Gastrocnemius medialis (tissue), 4 donors: ENCODE measurements around the gene EFCAB6. TPM values are rescaled to one million over a fixed set of nuclear protein-coding genes. Genes with fewer than 3 reads are reported as not detected.

Source experiments
- ATAC-seq, 2 donors: fragments of 150-250 bp; one replicate each; pipeline ENCODE4 v1.9.1; 2016
- DNase-seq, 2 donors: peaks; one replicate each; pipeline ENCODE4 v3.0.0-alpha.2; 2019
- H3K27ac ChIP-seq, 4 donors: fragments of 200-600 bp; sonication (generic); 1 replicate in 1 of 4; 2 replicates in 3 of 4; pipeline ENCODE4 v1.5.1; 2016 to 2018; ENCODE audit warnings: mild to moderate bottlenecking in 2 of 4, moderate library complexity in 1 of 4
- H3K27me3 ChIP-seq, 3 donors: fragments of 200-600 bp; sonication (generic) in 2 of 3; 1 replicate in 1 of 3; 2 replicates in 2 of 3; pipeline versions ENCODE4 v1.5.1 to v1.6.0; 2016 to 2019; ENCODE audit warnings: mild to moderate bottlenecking in 1 of 3, moderate library complexity in 1 of 3
- H3K36me3 ChIP-seq, 2 donors: fragments of 200-600 bp; sonication (generic) in 1 of 2; one replicate each; pipeline ENCODE4 v1.5.1; 2017 to 2018
- H3K4me1 ChIP-seq, 2 donors: fragments of 200-600 bp; sonication (generic) in 1 of 2; one replicate each; pipeline ENCODE4 v1.5.1; 2016 to 2017; ENCODE audit warnings: mild to moderate bottlenecking in 2 of 2
- H3K4me3 ChIP-seq, 4 donors: fragments of 200-600 bp; sonication (generic) in 3 of 4; 1 replicate in 1 of 4; 2 replicates in 3 of 4; pipeline ENCODE4 v1.5.1; 2016 to 2019; ENCODE audit warnings: mild to moderate bottlenecking in 2 of 4
- H3K9me3 ChIP-seq, 3 donors: fragments of 200-600 bp; sonication (generic) in 2 of 3; 1 replicate in 1 of 3; 2 replicates in 2 of 3; pipeline ENCODE4 v1.5.1; 2016 to 2019
- CTCF ChIP-seq, 5 experiments: fragments of 450-650 bp in 3 of 5; fragments of 200-600 bp in 2 of 5; sonication (generic) in 2 of 5; IDR thresholded peaks in 4 of 5; conservative IDR thresholded peaks in 1 of 5; 1 replicate in 4 of 5; 2 replicates in 1 of 5; pipeline ENCODE4 v1.5.1; 2016 to 2019; ENCODE audit warnings: antibody characterized with exemption in 5 of 5, mild to moderate bottlenecking in 3 of 5, moderate library complexity in 3 of 5
- POLR2A ChIP-seq, 2 donors: fragments of 450-650 bp; IDR thresholded peaks; one replicate each; pipeline ENCODE4 v1.6.1; 2017; ENCODE audit warnings: antibody characterized with exemption in 2 of 2, mild to moderate bottlenecking in 2 of 2, moderate library complexity in 2 of 2
- in situ Hi-C, 4 donors: fragments of 200-750 bp; cut with MboI; loops; one replicate each; pipeline versions ENCODE4 v1.15.0 to v1.8.0; 2017; ENCODE audit warnings: low sequenced_read_pairs in 4 of 4
- intact Hi-C: fragments of 100-400 bp; cut with DNase I; formaldehyde crosslinking; loops from one replicate; pipeline ENCODE4 v1.15.1; 2023; ENCODE audit warnings: low total_unique reads
- total RNA-seq, 4 donors: library from RNA; depleted of rRNA; stranded (reverse); fragments of >200 nt; gene quantifications; one replicate each; pipeline versions ENCODE4 v1.1.0 to v1.2.3, GENCODE V29; 2016

The EFCAB6 gene
- total RNA-seq, 4 donors from 2014 or later = 0.07 to 4.4 (median 0.28) TPM

- H3K36me3 ChIP-seq = no peaks in the 10 kb centered on the region
- no peaks in the 10 kb centered on the region for H3K4me1 ChIP-seq
- TF ChIP-seq CTCF (IDR thresholded peaks at IDR 0.05 in 4 of 5, conservative IDR thresholded peaks at IDR 0.05 in 1 of 5) (no peak), POLR2A (IDR thresholded peaks at IDR 0.05) (no peak)
- intact Hi-C loops = no loop called here
- no peak overlapping the region for H3K27ac ChIP-seq
- no peak for DNase-seq
- no peak overlapping the region for H3K4me3 ChIP-seq
- ATAC-seq = no peak
- peaks cover 0 to 3% (median 0%) of the 10 kb centered on the region in 3 donors for H3K27me3 ChIP-seq
- in situ Hi-C loops = loop anchor here in 1 of 4 donors (25.0 kb wide), 1 partner anchor 451 kb away; no protein-coding TSS in a partner anchor
- H3K9me3 ChIP-seq = no peaks in the 10 kb centered on the region
Observed at GRCh38 chr22:43838161-43838560, 26.1 kb upstream of the EFCAB6 start.

DNA sequence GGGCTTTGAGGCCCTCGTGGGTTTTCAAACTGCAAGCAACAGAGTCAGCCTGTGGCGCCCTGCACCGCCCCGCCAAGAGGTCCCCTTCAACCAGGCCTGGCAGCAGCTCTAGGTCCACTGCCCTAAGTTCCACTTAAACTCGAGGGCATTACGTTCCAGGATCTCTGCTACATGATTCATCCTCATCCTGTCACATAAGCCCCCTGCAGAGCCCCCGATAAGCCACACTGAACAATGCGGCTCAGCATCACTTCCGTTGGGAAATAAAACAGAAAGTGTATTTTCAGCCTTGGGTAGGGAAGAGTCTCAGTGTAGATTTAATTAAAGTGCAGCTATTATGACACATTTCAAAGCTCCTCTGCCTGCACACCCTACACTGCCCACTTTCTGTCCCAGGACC is 25.6 kb upstream of the EFCAB6 start:
- Histone ChIP-seq H3K9me3 (no peaks in the 10 kb centered on the region), H3K4me3 (no peak overlapping the region), H3K36me3 (no peaks in the 10 kb centered on the region), H3K27ac (no peak overlapping the region), H3K27me3 (peaks cover 0 to 3% (median 0%) of the 10 kb centered on the region in 3 donors), H3K4me1 (no peaks in the 10 kb centered on the region)
- TF ChIP-seq POLR2A (IDR thresholded peaks at IDR 0.05) (no peak), CTCF (IDR thresholded peaks at IDR 0.05 in 4 of 5, conservative IDR thresholded peaks at IDR 0.05 in 1 of 5) (no peak)
- DNase-seq = no peak
- ATAC-seq = no peak
- intact Hi-C loops (no loop called here), in situ Hi-C loops (loop anchor here in 1 of 4 donors (25.0 kb wide), 1 partner anchor 450 kb away; no protein-coding TSS in a partner anchor)

GRCh38 chr22:43835736-43836135 is 23.6 kb upstream of the EFCAB6 start:
- H3K36me3 ChIP-seq = no peaks in the 10 kb centered on the region
- in situ Hi-C loops (loop anchor here in 1 of 4 donors (25.0 kb wide), 1 partner anchor 448 kb away; no protein-coding TSS in a partner anchor), intact Hi-C loops (no loop called here)
- TF ChIP-seq POLR2A (IDR thresholded peaks at IDR 0.05) (no peak), CTCF (IDR thresholded peaks at IDR 0.05 in 4 of 5, conservative IDR thresholded peaks at IDR 0.05 in 1 of 5) (no peak)
- DNase-seq (no peak), ATAC-seq (no peak)
- no peak overlapping the region for H3K4me3 ChIP-seq
- H3K27me3 ChIP-seq = peaks cover 0 to 3% (median 0%) of the 10 kb centered on the region in 3 donors
- H3K4me1 ChIP-seq = no peaks in the 10 kb centered on the region
- H3K9me3 ChIP-seq = no peaks in the 10 kb centered on the region
- H3K27ac ChIP-seq = no peak overlapping the region

- DNase-seq = no peak
- Histone ChIP-seq H3K27ac (no peak overlapping the region), H3K9me3 (no peaks in the 10 kb centered on the region), H3K27me3 (peaks cover 0 to 3% (median 0%) of the 10 kb centered on the region in 3 donors), H3K4me3 (no peak overlapping the region), H3K36me3 (no peaks in the 10 kb centered on the region), H3K4me1 (no peaks in the 10 kb centered on the region)
- in situ Hi-C loops = loop anchor here in 1 of 4 donors (25.0 kb wide), 1 partner anchor 448 kb away; no protein-coding TSS in a partner anchor
- intact Hi-C loops = no loop called here
- no peak for ATAC-seq
- no peak for TF ChIP-seq CTCF (IDR thresholded peaks at IDR 0.05 in 4 of 5, conservative IDR thresholded peaks at IDR 0.05 in 1 of 5)
- no peak for TF ChIP-seq POLR2A (IDR thresholded peaks at IDR 0.05)
Observed at GRCh38 chr22:43835166-43835565, 23.1 kb upstream of the EFCAB6 start.
